Aortic smooth muscle cell (primary cell): ENCODE data around the gene KRTAP10-1. TPM values are rescaled to one million over a fixed set of nuclear protein-coding genes. Genes with fewer than 3 reads are reported as not detected.

ENCODE experiments used
- total RNA-seq: library from RNA; depleted of rRNA; stranded (reverse); fragments of >200 nt; gene quantifications from 2 replicates; pipeline ENCODE4 v1.2.3, GENCODE V29; 2014

KRTAP10-1 gene
- total RNA-seq: not detected in 2 replicates

GRCh38 chr21:44539991-44540666 lies at the start of gene KRTAP10-1:
TSS of gene KRTAP10-1 (minus strand) at chr21:44540195. CDS start at chr21:44540150, 45 bp downstream.

GRCh38 chr21:44580231-44580821 lies 40.3 kb upstream of the KRTAP10-1 start, which contains the start of gene KRTAP10-5:
TSS of gene KRTAP10-5 (minus strand) at chr21:44580604. CDS start at chr21:44580578, 26 bp downstream.

GRCh38 chr21:44573630-44574456 lies 33.8 kb upstream of the KRTAP10-1 start, which contains the start of gene KRTAP10-4:
TSS of gene KRTAP10-4 (plus strand) at chr21:44573729. CDS start at chr21:44573759, 30 bp downstream.

GRCh38 chr21:44558695-44559094 lies 18.7 kb upstream of the KRTAP10-1 start, which contains the start of gene KRTAP10-3:
TSS of gene KRTAP10-3 (minus strand) at chr21:44558795. CDS start at chr21:44558715, 80 bp downstream.

GRCh38 chr21:44551340-44551961 lies 11.5 kb upstream of the KRTAP10-1 start, which contains the start of gene KRTAP10-2:
TSS of gene KRTAP10-2 (minus strand) at chr21:44551505. CDS start at chr21:44551458, 47 bp downstream.

Other genes with a start within 250 kb of the KRTAP10-1 start
- gene PFKL, start 240.1 kb downstream of the KRTAP10-1 start, total RNA-seq: 158 and 218 TPM in 2 replicates
- gene CFAP410, start 200.8 kb downstream of the KRTAP10-1 start, total RNA-seq: 13.4 and 15.6 TPM in 2 replicates
- gene TRPM2, start 186.6 kb downstream of the KRTAP10-1 start, total RNA-seq: under 0.01 TPM in 1 of 2 replicates, not detected in the other
- gene LRRC3, start 84.7 kb downstream of the KRTAP10-1 start, total RNA-seq: 0.13 and 0.25 TPM in 2 replicates
- gene KRTAP10-2, start 11.3 kb upstream of the KRTAP10-1 start, total RNA-seq: not detected in 2 replicates
- gene KRTAP10-3, start 18.6 kb upstream of the KRTAP10-1 start, total RNA-seq: not detected in 2 replicates
- not detected in 2 replicates for gene KRTAP10-4, start 33.5 kb upstream of the KRTAP10-1 start, total RNA-seq
- not detected in 2 replicates for gene KRTAP10-5, start 40.4 kb upstream of the KRTAP10-1 start, total RNA-seq
- not detected in 2 replicates for gene KRTAP10-6, start 52.3 kb upstream of the KRTAP10-1 start, total RNA-seq
- not detected in 2 replicates for gene KRTAP10-7, start 60.4 kb upstream of the KRTAP10-1 start, total RNA-seq
- not detected in 2 replicates for gene KRTAP10-8, start 71.9 kb upstream of the KRTAP10-1 start, total RNA-seq
- gene KRTAP10-9, start 86.9 kb upstream of the KRTAP10-1 start, total RNA-seq: not detected in 2 replicates
- gene KRTAP10-10, start 97.2 kb upstream of the KRTAP10-1 start, total RNA-seq: not detected in 2 replicates
- not detected in 2 replicates for gene KRTAP10-11, start 106.2 kb upstream of the KRTAP10-1 start, total RNA-seq
- not detected in 2 replicates for gene KRTAP12-4, start 114.5 kb upstream of the KRTAP10-1 start, total RNA-seq
- gene KRTAP12-3, start 117.7 kb upstream of the KRTAP10-1 start, total RNA-seq: not detected in 2 replicates
- gene KRTAP12-2, start 126.7 kb upstream of the KRTAP10-1 start, total RNA-seq: not detected in 2 replicates
- gene KRTAP12-1, start 142.0 kb upstream of the KRTAP10-1 start, total RNA-seq: not detected in 2 replicates
- not detected in 2 replicates for gene KRTAP10-12, start 157.0 kb upstream of the KRTAP10-1 start, total RNA-seq
- not detected in 2 replicates for gene TSPEAR, start 171.4 kb upstream of the KRTAP10-1 start, total RNA-seq